Activated CD4-positive, alpha-beta T cell treated with anti-CD3 and anti-CD28 coated beads, Interleukin-2, amount 50 U/mL, for 24 hours (primary cell): ENCODE data around the gene YPEL3.

Source experiments
- DNase-seq, 2 donors: peaks; one replicate each; pipeline ENCODE4 v3.0.0-alpha.2; 2020; ENCODE audit warnings: low read depth in 1 of 2, low spot score in 1 of 2

The YPEL3 gene

GRCh38 chr16:30052671-30053372, 43.2 kb downstream of the YPEL3 start:
- DNase-seq, result peak; percentile 87 to 91

- no peak for DNase-seq
These were observed 44.5 kb downstream of the YPEL3 start for GRCh38 chr16:30051518-30051917.

- DNase-seq, result no peak
These were observed 46.1 kb downstream of the YPEL3 start for GRCh38 chr16:30049871-30050270.

DNA sequence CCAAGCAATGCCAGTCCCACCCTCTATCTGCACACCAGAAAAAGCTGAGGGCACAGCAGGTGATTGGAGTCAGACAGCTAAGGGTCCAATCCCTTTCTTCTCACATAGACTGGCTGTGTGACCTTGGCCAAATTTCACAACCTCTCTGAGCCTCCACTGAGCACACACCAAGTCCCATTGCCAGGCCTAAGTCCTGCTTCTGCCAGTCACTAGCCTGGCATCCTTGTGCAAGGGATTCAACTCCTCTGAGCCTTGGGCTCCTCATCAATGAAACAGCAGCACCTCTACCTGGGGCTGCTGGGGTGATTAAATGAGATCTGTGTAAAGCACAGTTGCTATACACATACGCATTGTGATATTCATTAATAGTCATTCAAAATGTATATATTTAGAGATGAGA, 49.4 kb downstream of the YPEL3 start:
- DNase-seq, result no peak

GRCh38 chr16:30046178-30046577, 49.8 kb downstream of the YPEL3 start:
- DNase-seq, result no peak
